SIG-M5 treated with dmso at 0.1 percent for 504 hours (cell line): ENCODE measurements around the gene TPK1.
"Not testable (repeated sequence)": the region's sequence is repeated elsewhere in the genome, so short reads cannot be mapped to it uniquely, and the experiment has no call there.

Source experiments
- DNase-seq: peaks from one replicate; lab custom pipeline; 2025; ENCODE audit not compliant: unreplicated experiment; lab: John Stamatoyannopoulos, UW

The TPK1 gene

GRCh38 chr7:144650439-144650838, 185.4 kb downstream of the TPK1 start:
- no peak for DNase-seq

DNA sequence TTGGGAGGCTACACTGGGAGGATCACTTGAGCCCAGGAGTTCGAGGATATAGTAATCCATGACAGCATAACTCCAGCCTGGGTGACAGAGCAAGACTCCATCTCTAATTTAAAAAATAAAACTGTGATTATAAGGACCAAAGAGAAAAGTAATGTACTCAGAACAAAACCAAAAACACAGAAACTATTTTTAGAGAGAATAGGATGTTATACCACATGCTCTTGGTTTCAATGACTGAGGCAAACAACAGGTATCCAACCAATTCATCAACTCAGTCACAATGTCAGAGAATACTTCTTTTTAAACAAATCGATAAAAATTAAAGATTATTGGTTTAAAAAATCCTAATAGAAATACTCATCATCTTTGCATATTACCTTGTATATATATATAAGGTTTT, 186.7 kb downstream of the TPK1 start:
- DNase-seq: no peak

GRCh38 chr7:144641389-144642044, 194.3 kb downstream of the TPK1 start:
- DNase-seq: no peak

GRCh38 chr7:144632724-144633123, 203.1 kb downstream of the TPK1 start:
- no peak for DNase-seq

GRCh38 chr7:144629598-144629997, 206.3 kb downstream of the TPK1 start:
- DNase-seq: no peak

- no peak for DNase-seq
Measured at GRCh38 chr7:144629011-144629410, 206.8 kb downstream of the TPK1 start.

- no peak for DNase-seq
Measured at GRCh38 chr7:144628176-144628575, 207.7 kb downstream of the TPK1 start.

GRCh38 chr7:144622745-144623144, 213.1 kb downstream of the TPK1 start:
- no peak for DNase-seq

DNA sequence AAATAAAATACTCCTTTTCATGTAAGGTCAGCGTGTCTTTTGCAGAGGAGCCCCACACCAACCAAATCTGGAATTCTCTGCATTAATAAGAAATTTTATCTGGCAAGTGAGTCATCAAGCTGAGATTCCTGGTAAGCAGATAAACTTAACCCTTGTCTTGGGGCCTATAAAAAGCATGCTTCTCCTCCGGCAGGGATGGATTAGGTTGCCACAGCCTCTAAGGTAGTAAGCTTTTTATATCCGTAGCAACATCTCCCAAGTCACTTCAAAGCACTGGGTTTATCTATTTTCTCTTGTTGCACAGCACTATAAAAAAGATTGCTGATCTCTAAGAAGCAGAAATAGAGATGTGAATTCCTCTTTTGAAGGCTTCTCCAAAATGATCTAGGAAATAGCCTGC, 229.6 kb downstream of the TPK1 start:
- no peak for DNase-seq

DNA sequence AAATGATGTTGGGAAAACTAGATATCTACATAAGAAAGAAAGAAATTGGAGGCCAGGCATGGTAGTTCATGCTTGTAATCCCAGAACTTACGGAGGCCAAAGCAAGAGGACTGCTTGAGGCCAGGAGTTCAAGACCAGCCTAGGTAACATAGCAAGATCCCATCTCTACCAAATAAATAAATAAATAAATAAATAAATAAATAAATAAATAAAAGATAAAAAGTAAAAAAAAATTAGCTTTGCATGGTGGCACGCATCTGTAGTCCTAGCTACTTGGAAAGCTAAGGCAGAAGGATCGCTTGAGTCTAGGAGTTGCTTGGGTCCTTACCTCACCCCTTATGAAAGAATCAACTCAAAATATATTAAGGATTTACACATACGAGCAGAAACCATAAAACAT, 238.9 kb downstream of the TPK1 start:
- DNase-seq: no peak

- DNase-seq: no peak
Measured at GRCh38 chr7:144594580-144594979, 241.3 kb downstream of the TPK1 start.

DNA sequence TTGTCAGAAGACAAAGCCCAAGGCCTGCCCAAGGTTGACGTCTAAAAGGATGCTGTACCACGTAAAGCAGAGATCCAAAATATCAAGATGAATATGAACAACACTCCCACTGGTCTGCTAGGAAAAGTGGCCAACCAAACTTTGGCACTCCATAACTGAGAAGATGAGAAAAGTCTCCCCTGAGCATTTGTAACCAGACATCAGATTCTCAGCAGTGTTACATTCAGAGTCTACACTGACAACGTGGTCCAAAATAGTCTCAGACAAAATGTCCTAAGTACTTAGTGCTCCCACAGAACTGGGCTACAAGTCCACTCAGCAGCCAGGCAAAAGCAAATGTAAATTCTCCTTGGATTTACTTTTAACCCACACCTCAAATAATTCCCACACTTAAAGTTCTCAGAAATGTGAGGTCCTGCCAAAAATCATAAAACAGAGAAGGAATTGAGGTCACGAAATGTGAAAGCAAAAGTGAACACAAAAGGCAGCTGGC, 247.2 kb downstream of the TPK1 start:
- no peak for DNase-seq

- DNase-seq: no peak
Measured at GRCh38 chr7:144587701-144588100, 248.2 kb downstream of the TPK1 start.

DNA sequence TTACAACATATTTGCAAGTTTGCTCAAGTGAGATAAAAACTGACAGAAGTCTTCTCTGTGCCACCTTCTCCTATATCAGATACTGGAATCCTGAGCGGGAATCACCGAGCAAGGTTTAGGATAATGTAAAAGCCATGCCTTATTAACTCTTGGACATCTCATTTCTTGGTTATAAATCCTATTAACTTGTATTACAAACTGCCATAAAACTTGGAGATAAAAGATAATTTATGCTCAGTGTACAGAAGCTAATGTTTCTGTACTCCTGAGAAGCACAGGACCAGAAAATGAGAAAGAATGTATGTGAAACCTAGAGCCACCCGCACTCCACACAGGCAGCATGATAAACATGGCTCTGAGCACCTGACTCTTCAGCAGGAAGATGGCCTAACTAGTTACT, 251.1 kb downstream of the TPK1 start:
- DNase-seq: no peak

DNA sequence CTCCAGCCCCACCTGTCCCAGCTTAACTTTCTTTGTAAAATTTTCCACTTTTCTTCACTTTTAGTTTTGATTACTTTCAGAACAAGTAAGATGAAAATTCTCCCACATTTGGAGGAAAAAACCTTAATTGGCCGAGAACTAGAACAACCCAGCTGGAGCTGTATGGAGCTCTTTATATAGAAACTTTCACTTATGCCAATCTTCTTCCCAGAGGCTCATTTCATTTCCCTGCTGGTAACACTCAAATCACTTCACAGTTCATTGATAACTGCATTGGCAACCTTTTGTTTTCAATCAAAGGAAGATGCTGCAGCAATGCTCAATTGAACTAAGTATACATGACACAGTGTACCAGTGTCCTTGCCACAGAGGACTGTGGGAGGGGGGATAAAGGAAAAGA, 256.2 kb downstream of the TPK1 start:
- no peak for DNase-seq

DNA sequence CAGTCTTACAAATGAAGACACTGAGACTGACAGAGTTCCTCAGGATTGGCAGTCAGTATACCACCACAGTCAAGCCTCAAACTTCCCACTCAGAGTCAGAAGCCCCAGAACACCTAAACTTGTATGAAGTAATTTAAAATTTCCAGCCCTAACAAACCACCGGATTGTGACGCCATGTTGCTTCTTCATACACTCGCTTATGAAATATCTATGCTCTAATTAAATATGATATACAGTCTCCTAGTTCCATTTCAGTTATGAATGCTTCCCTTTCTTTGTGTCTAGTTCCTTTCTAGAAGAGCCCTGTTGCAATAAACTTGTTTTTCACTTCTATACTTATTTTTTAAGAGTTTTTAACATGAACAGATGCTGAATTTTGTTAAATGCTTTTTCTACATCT, 260.4 kb downstream of the TPK1 start:
- no peak for DNase-seq

DNA sequence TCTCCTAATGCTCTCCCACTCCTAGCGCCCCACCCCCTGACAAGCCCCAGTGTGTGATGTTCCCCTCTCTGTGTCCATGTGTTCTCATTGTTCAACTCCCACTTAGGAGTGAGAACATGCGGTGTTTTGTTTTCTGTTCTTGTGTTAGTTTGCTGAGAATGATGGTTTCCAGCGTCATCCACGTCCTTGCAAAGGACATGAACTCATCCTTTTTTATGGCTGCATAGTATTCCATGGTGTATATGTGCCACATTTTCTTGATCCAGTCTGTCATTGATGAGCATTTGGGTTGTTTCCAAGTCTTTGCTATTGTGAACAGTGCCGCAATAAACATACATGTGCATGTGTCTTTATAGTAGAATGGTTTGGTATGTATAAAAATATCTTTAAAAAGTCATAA, 261.1 kb downstream of the TPK1 start:
- DNase-seq: not testable (repeated sequence)

DNA sequence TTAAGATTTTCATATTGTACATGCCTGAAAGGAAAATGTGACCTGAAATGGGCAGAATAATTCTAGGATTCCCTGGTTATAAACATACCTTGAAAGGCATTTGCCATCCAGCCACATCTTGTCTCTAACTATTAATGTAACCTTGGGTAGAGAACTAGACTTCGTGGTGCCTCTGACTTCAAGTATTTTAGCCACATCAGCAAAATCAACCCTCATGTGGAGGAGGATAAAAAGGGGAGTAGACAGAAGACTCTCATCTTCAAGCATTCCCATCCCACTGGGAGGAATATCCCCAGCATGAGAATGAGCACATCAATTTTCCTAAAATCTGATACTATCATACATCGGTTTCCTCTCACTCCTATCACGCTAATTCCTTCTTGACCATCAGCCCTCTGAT, 267.6 kb downstream of the TPK1 start:
- no peak for DNase-seq

DNA sequence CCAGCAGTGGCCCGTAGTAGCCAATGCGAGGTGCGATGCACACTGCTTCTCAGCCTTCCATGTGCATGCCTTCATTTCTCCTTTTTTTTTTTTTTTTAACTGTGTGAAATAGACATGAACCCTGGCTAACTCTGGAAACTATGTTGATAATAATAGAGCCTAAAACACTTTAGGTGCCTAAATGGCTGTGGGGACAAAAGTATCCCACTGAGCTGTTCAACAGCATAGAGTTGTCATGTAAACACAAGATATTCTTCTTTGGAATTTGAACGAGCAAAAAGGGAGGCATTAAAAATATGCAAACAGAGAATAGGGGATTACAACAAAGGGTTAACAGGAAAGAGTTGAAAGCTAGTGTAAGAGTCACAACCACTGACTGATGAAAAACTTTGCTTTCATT, 270.3 kb downstream of the TPK1 start:
- no peak for DNase-seq

DNA sequence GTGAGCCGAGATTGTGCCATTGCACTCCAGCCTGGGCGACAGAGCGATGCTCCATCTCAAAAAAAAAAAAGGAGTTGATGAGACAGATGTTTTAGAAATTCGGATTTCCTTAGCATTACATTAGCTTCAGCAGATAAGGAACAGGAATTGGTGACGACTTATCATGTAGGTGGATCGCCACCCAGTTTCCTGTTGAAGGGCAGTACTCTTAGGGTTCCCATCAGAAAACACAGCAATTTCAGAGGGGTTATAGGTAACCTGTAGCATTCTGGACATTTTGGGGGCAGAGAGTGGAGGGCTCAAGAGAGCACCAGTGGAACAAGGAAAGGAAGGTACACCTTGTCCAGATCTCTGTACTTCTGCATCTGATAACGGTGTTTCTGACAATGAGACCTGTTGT, 286.0 kb downstream of the TPK1 start:
- DNase-seq: no peak

DNA sequence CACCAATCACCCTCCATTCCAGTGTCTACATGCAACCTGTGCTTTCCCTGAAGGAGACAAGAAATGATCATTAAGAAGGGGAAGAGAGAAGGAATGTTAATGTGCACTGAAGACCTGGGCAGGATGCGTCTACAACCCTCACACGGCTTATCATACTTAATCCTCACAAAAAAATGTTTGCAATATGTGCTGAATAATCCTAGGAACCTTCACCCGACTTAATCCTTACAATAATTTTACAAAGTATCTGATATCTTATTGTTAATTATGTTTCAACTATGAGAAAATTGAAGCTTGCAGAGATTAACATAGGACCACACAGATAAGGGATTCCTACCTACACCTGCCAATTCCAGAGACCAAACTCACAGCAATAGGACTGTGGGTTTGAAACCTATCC, 287.3 kb downstream of the TPK1 start:
- DNase-seq: no peak

- DNase-seq: no peak
Measured at GRCh38 chr7:144547888-144548287, 288.0 kb downstream of the TPK1 start.

GRCh38 chr7:144546782-144547181, 289.1 kb downstream of the TPK1 start:
- DNase-seq: no peak
